ENCODE measurements around the gene CBFB. TPM values are rescaled to one million over a fixed set of nuclear protein-coding genes. Genes with fewer than 3 reads are reported as not detected.
A peak's percentile ranks its signal among the peaks of the same experiment; 100 is the strongest.

CBFB gene
- total and polyA plus RNA-seq, 9 of the 15 experiments (the other 6 are each of a cell fraction or from before 2014, with no cell fraction given), result 22.0 to 112 (median 66.5) TPM

DNA sequence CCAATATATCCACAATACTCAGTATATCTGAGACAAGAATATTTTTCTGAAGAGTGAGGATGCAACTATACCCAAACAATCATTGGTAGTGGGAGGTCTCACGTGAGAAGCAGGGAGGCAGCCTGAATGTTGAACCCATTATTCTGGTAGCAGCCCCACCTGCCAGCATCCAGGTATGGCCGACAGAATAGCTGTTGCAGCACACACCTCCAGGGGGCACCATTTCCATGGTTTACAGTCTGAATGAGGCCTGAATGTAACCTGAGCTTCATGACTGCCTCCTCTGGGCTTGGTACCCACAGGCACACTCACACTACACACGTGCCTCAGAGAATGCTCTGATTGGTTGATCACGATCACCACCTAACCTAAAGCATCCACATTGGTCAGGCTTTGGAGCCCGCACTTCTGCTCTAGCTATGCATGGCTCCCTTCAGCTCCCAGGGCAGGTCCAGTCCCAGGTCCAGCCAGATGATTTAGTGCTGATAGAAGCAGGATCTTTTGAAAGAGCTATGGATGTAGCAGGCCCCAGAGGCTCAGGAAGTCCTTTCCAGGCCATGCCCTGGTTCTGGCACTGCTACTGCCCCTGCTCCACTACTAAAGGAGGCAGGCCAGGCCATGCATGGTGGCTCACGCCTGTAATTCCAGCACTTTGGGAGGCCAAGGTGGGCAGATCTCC lies 11.0 kb upstream of the CBFB start (continued):
- TF ChIP-seq, protein P1, sequence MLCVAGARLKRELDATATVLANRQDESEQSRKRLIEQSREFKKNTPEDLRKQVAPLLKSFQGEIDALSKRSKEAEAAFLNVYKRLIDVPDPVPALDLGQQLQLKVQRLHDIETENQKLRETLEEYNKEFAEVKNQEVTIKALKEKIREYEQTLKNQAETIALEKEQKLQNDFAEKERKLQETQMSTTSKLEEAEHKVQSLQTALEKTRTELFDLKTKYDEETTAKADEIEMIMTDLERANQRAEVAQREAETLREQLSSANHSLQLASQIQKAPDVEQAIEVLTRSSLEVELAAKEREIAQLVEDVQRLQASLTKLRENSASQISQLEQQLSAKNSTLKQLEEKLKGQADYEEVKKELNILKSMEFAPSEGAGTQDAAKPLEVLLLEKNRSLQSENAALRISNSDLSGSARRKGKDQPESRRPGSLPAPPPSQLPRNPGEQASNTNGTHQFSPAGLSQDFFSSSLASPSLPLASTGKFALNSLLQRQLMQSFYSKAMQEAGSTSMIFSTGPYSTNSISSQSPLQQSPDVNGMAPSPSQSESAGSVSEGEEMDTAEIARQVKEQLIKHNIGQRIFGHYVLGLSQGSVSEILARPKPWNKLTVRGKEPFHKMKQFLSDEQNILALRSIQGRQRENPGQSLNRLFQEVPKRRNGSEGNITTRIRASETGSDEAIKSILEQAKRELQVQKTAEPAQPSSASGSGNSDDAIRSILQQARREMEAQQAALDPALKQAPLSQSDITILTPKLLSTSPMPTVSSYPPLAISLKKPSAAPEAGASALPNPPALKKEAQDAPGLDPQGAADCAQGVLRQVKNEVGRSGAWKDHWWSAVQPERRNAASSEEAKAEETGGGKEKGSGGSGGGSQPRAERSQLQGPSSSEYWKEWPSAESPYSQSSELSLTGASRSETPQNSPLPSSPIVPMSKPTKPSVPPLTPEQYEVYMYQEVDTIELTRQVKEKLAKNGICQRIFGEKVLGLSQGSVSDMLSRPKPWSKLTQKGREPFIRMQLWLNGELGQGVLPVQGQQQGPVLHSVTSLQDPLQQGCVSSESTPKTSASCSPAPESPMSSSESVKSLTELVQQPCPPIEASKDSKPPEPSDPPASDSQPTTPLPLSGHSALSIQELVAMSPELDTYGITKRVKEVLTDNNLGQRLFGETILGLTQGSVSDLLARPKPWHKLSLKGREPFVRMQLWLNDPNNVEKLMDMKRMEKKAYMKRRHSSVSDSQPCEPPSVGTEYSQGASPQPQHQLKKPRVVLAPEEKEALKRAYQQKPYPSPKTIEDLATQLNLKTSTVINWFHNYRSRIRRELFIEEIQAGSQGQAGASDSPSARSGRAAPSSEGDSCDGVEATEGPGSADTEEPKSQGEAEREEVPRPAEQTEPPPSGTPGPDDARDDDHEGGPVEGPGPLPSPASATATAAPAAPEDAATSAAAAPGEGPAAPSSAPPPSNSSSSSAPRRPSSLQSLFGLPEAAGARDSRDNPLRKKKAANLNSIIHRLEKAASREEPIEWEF (CRISPR knock-in tag; IDR thresholded peaks at IDR 0.05), result no peak
- TF ChIP-seq, protein P2, sequence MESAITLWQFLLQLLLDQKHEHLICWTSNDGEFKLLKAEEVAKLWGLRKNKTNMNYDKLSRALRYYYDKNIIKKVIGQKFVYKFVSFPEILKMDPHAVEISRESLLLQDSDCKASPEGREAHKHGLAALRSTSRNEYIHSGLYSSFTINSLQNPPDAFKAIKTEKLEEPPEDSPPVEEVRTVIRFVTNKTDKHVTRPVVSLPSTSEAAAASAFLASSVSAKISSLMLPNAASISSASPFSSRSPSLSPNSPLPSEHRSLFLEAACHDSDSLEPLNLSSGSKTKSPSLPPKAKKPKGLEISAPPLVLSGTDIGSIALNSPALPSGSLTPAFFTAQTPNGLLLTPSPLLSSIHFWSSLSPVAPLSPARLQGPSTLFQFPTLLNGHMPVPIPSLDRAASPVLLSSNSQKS (CRISPR knock-in tag; IDR thresholded peaks at IDR 0.05), result no peak
- TF ChIP-seq ASH1L (IDR thresholded peaks at IDR 0.05; ENCODE audit: borderline replicate concordance, low read depth, partially characterized antibody) (peak; percentile 61), TRIM24 (IDR thresholded peaks at IDR 0.05) (no peak), SP1 (CRISPR knock-in tag; IDR thresholded peaks at IDR 0.05) (peak; percentile 59; the same call in 1 of the 2 replicates), NEUROD1 (IDR thresholded peaks at IDR 0.05; ENCODE audit: borderline replicate concordance, low read depth, low read length, partially characterized antibody) (peak; percentile 30), ZNF3 (CRISPR knock-in tag; IDR thresholded peaks at IDR 0.05) (no peak), TBL1XR1 (IDR thresholded peaks at IDR 0.05; ENCODE audit: low read length in 2 of 2) (no peak), FOS (IDR thresholded peaks at IDR 0.05; ENCODE audit: extremely low read depth, insufficient read length) (peak; percentile 76), ARNT (IDR thresholded peaks at IDR 0.05) (0 out of 4 replicates have a peak, but pooled peaks of 1 of the 2 experiments have one; percentile 37), NELFE (IDR thresholded peaks at IDR 0.05; ENCODE audit: insufficient read depth, insufficient read length) (no peak), TARDBP (IDR thresholded peaks at IDR 0.05) (0 out of 2 replicates have a peak, but pooled peaks have one; percentile 64), STAG1 (CRISPR knock-in tag; IDR thresholded peaks at IDR 0.05; ENCODE audit: borderline replicate concordance) (peak; percentile 83; the same call in 1 of the 2 replicates)
- TF ChIP-seq, protein P3, sequence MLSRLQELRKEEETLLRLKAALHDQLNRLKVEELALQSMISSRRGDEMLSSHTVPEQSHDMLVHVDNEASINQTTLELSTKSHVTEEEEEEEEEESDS (CRISPR knock-in tag; IDR thresholded peaks at IDR 0.05), result no peak
- TF ChIP-seq, protein P4, sequence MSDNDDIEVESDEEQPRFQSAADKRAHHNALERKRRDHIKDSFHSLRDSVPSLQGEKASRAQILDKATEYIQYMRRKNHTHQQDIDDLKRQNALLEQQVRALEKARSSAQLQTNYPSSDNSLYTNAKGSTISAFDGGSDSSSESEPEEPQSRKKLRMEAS (CRISPR knock-in tag; IDR thresholded peaks at IDR 0.05), result peak; percentile 73
